Sigmoid colon (tissue), 7 donors: ENCODE data around the gene NID1. TPM values are rescaled to one million over a fixed set of nuclear protein-coding genes. Genes with fewer than 3 reads are reported as not detected.
A peak's percentile ranks its signal among the peaks of the same experiment; 100 is the strongest.

Experiments used
- DNase-seq: peaks from one replicate; pipeline ENCODE4 v3.0.0-alpha.2; 2019
- H3K27ac ChIP-seq, 4 donors: fragments of 200-600 bp; sonication (generic); one replicate each; pipeline ENCODE4 v1.5.1; 2016 to 2019; ENCODE audit warnings: mild to moderate bottlenecking in 1 of 4
- H3K27me3 ChIP-seq, 3 donors: fragments of 200-600 bp; sonication (generic); one replicate each; pipeline ENCODE4 v1.5.1; 2019; ENCODE audit warnings: mild to moderate bottlenecking in 1 of 3
- H3K36me3 ChIP-seq, 4 donors: fragments of 200-600 bp; sonication (generic); one replicate each; pipeline ENCODE4 v1.5.1; 2016 to 2019
- H3K4me1 ChIP-seq, 4 donors: fragments of 200-600 bp; sonication (generic); one replicate each; pipeline ENCODE4 v1.5.1; 2017 to 2019
- H3K4me3 ChIP-seq, 4 donors: fragments of 200-600 bp; sonication (generic); one replicate each; pipeline ENCODE4 v1.5.1; 2017 to 2019; ENCODE audit warnings: mild to moderate bottlenecking in 2 of 4, moderate library complexity in 1 of 4
- H3K9me3 ChIP-seq, 4 donors: fragments of 200-600 bp in 3 of 4; sonication (generic) in 3 of 4; one replicate each; pipeline versions ENCODE4 v1.5.1 to v1.6.1; 2013 to 2019
- EP300 ChIP-seq, 4 donors: sonication (generic); formaldehyde crosslinking; IDR thresholded peaks; one replicate each; pipeline ENCODE4 v1.6.1; 2017; ENCODE audit warnings: antibody characterized with exemption in 4 of 4
- POLR2A ChIP-seq, 2 donors: fragments of 450-650 bp; IDR thresholded peaks; one replicate each; pipeline ENCODE4 v1.6.1; 2016; ENCODE audit warnings: antibody characterized with exemption in 2 of 2, mild to moderate bottlenecking in 2 of 2, moderate library complexity in 2 of 2
- POLR2AphosphoS5 ChIP-seq, 4 donors: sonication (generic); formaldehyde crosslinking; IDR thresholded peaks; one replicate each; pipeline ENCODE4 v1.6.1; 2017; ENCODE audit warnings: antibody characterized with exemption in 4 of 4
- WGBS, 2 donors: extraction: QIAGEN DNeasy Blood & Tissue Kit; methylation state at CpG; one replicate each; pipeline ENCODE4 v1.1.7; 2013; 5-methylcytosine and 5-hydroxymethylcytosine counted together
- intact Hi-C: fragments of 100-400 bp; cut with DNase I; formaldehyde crosslinking; loops from one replicate; pipeline ENCODE4 v1.15.1; 2023
- polyA plus RNA-seq, 3 donors: library from polyadenylated mRNA; stranded (reverse); fragments of 200-250 nt; gene quantifications; one replicate each; pipeline ENCODE4 v1.2.3, GENCODE V29; 2013
- total RNA-seq, 4 donors: library from RNA; depleted of rRNA; stranded (reverse); fragments of >200 nt; gene quantifications; one replicate each; pipeline ENCODE4 v1.1.0, GENCODE V29; 2016
- TF ChIP-seq, protein P1 (sequence below), 4 experiments: fragments of 450-650 bp in 3 of 4; fragments of 200-600 bp in 1 of 4; IDR thresholded peaks; one replicate each; pipeline ENCODE4 v1.5.1; 2016 to 2019; ENCODE audit warnings: antibody characterized with exemption in 4 of 4, mild to moderate bottlenecking in 3 of 4, moderate library complexity in 2 of 4
- donor health status: healthy with polysubstance abuse.
- donor health status: Bipolar disorder and iron deficiency.
- donor health status: healthy.

NID1 gene
- total and polyA plus RNA-seq, 7 donors, result 3.9 to 242 (median 136) TPM

- no peaks in the 10 kb centered on the region for H3K27me3 ChIP-seq
- WGBS, 2 donors, result 34 to 39% methylated on average over 5 of the region's 5 CpGs
- no peaks in the 10 kb centered on the region for H3K9me3 ChIP-seq
- peak; percentile 50 for DNase-seq
- intact Hi-C loops, result loop anchor here (10.0 kb wide), 1 partner anchor 54 kb away; no protein-coding TSS in a partner anchor
- peak overlapping the region; percentile 97 to 100 (median 100) for H3K27ac ChIP-seq
- H3K4me3 ChIP-seq, result peak overlapping the region in 3 of 4 donors; percentile 7 to 94 (median 16)
- H3K36me3 ChIP-seq, result peaks cover 0 to 22% (median 6%) of the 10 kb centered on the region in 4 donors
- H3K4me1 ChIP-seq, result peaks cover 0 to 71% (median 70%) of the 10 kb centered on the region in 4 donors
- TF ChIP-seq POLR2AphosphoS5 (IDR thresholded peaks at IDR 0.05) (peak in 2 of 4 donors; percentile 41 to 58), POLR2A (IDR thresholded peaks at IDR 0.05) (no peak), EP300 (IDR thresholded peaks at IDR 0.05) (no peak)
- TF ChIP-seq, protein P1, sequence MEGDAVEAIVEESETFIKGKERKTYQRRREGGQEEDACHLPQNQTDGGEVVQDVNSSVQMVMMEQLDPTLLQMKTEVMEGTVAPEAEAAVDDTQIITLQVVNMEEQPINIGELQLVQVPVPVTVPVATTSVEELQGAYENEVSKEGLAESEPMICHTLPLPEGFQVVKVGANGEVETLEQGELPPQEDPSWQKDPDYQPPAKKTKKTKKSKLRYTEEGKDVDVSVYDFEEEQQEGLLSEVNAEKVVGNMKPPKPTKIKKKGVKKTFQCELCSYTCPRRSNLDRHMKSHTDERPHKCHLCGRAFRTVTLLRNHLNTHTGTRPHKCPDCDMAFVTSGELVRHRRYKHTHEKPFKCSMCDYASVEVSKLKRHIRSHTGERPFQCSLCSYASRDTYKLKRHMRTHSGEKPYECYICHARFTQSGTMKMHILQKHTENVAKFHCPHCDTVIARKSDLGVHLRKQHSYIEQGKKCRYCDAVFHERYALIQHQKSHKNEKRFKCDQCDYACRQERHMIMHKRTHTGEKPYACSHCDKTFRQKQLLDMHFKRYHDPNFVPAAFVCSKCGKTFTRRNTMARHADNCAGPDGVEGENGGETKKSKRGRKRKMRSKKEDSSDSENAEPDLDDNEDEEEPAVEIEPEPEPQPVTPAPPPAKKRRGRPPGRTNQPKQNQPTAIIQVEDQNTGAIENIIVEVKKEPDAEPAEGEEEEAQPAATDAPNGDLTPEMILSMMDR (IDR thresholded peaks at IDR 0.05), result no peak
Measured at GRCh38 chr1:236058141-236058934, 6.6 kb downstream of the NID1 start.

DNA sequence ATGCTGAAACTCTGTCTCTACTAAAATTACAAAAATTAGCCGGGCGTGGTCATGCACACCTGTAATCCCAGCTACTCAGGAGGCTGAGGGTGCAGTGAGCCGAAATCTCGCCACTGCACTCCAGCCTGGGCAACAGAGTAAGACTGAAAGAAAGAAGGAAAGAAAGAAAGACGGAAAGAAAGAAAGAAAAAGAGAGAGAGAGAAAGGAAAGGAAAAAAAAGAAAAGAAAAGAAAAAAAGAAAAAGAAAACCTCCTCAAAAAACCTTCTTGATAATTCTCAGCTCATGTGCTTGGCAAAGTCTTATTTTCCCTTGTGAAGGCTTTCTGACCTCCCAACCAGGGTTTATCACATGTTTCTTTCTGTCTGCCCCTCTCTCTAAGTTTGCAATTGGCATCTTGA, 7.3 kb downstream of the NID1 start:
- Histone ChIP-seq H3K27me3 (no peaks in the 10 kb centered on the region), H3K4me3 (no peak overlapping the region), H3K9me3 (no peaks in the 10 kb centered on the region), H3K27ac (peak overlapping the region; percentile 97 to 100 (median 100)), H3K36me3 (peaks cover 0 to 19% (median 6%) of the 10 kb centered on the region in 4 donors), H3K4me1 (peaks cover 0 to 71% (median 68%) of the 10 kb centered on the region in 4 donors)
- intact Hi-C loops, result loop anchor here (10.0 kb wide), 1 partner anchor 53 kb away; no protein-coding TSS in a partner anchor
- 92 to 95% methylated on average over 5 of the region's 5 CpGs for WGBS, 2 donors
- no peak for TF ChIP-seq POLR2AphosphoS5 (IDR thresholded peaks at IDR 0.05)
- DNase-seq, result no peak

GRCh38 chr1:236052232-236052993, 12.5 kb downstream of the NID1 start:
- 47 to 58% methylated on average over 12 of the region's 12 CpGs for WGBS, 2 donors
- Histone ChIP-seq H3K9me3 (no peaks in the 10 kb centered on the region), H3K27me3 (no peaks in the 10 kb centered on the region), H3K36me3 (peaks cover 4 to 20% (median 18%) of the 10 kb centered on the region in 4 donors), H3K27ac (peak overlapping the region in 3 of 4 donors; percentile 40 to 70 (median 59)), H3K4me3 (no peak overlapping the region), H3K4me1 (peaks cover 0 to 48% (median 41%) of the 10 kb centered on the region in 4 donors)
- intact Hi-C loops, result loop anchor here (10.0 kb wide), 1 partner anchor 48 kb away; no protein-coding TSS in a partner anchor
- DNase-seq, result peak; percentile 50
- no peak for TF ChIP-seq EP300 (IDR thresholded peaks at IDR 0.05)
- peak in 1 of 4 donors; percentile 34 for TF ChIP-seq POLR2AphosphoS5 (IDR thresholded peaks at IDR 0.05)

DNA sequence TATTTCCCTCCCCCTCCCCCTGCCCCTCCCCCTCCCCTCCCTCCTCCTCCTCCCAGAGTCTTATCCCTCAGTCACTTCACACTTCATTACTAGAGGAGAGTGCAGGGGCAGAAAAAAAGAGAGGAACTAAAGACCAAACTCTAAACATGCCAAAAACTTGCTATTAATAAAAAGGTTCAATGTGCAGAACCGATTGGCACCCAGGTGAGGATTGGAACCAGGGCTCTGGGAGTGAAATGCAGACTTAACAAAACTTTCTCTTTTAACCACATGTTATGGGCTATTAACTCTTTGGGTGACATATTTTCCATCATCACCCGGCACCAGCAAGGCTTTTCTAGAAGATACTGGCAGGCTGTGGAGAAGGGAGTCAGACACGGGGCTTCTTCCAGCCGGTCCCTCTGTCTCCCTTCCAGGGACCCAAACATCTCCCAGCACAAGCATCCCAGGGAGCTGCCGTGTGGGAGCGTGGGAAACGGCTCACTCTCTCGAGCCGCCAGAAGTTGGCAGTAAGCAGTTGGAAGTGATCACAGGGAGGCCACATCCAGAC, 13.6 kb downstream of the NID1 start:
- Histone ChIP-seq H3K27ac (peak overlapping the region; percentile 18 to 70 (median 50)), H3K4me1 (peaks cover 0 to 46% (median 35%) of the 10 kb centered on the region in 4 donors), H3K4me3 (peak overlapping the region in 1 of 4 donors; percentile 15), H3K36me3 (peaks cover 5 to 31% (median 28%) of the 10 kb centered on the region in 4 donors), H3K27me3 (no peaks in the 10 kb centered on the region), H3K9me3 (no peaks in the 10 kb centered on the region)
- intact Hi-C loops, result loop anchor here (10.0 kb wide), 1 partner anchor 47 kb away; no protein-coding TSS in a partner anchor
- TF ChIP-seq POLR2AphosphoS5 (IDR thresholded peaks at IDR 0.05) (peak in 2 of 4 donors; percentile 34 to 40), POLR2A (IDR thresholded peaks at IDR 0.05) (no peak), EP300 (IDR thresholded peaks at IDR 0.05) (no peak)
- TF ChIP-seq, protein P1 (IDR thresholded peaks at IDR 0.05), result no peak
- no peak for DNase-seq
- 37 to 50% methylated on average over 9 of the region's 9 CpGs for WGBS, 2 donors

- Histone ChIP-seq H3K4me3 (no peak overlapping the region), H3K27ac (no peak overlapping the region), H3K4me1 (peaks cover 0 to 33% (median 20%) of the 10 kb centered on the region in 4 donors), H3K9me3 (no peaks in the 10 kb centered on the region), H3K27me3 (no peaks in the 10 kb centered on the region), H3K36me3 (peaks cover 26 to 87% (median 53%) of the 10 kb centered on the region in 4 donors)
- intact Hi-C loops, result no loop called here
- 94 to 96% methylated on average over 5 of the region's 5 CpGs for WGBS, 2 donors
- DNase-seq, result no peak
- no peak for TF ChIP-seq EP300 (IDR thresholded peaks at IDR 0.05)
- no peak for TF ChIP-seq POLR2A (IDR thresholded peaks at IDR 0.05)
- TF ChIP-seq, protein P1 (IDR thresholded peaks at IDR 0.05), result no peak
- TF ChIP-seq POLR2AphosphoS5 (IDR thresholded peaks at IDR 0.05), result no peak
Measured at GRCh38 chr1:236045771-236046170, 19.1 kb downstream of the NID1 start.
